Measurements from ENCODE around the gene FBLN1. TPM values are rescaled to one million over a fixed set of nuclear protein-coding genes. Genes with fewer than 3 reads are reported as not detected.

FBLN1 gene
- total RNA-seq, 1 experiment from 2014 or later: 183 TPM

DNA sequence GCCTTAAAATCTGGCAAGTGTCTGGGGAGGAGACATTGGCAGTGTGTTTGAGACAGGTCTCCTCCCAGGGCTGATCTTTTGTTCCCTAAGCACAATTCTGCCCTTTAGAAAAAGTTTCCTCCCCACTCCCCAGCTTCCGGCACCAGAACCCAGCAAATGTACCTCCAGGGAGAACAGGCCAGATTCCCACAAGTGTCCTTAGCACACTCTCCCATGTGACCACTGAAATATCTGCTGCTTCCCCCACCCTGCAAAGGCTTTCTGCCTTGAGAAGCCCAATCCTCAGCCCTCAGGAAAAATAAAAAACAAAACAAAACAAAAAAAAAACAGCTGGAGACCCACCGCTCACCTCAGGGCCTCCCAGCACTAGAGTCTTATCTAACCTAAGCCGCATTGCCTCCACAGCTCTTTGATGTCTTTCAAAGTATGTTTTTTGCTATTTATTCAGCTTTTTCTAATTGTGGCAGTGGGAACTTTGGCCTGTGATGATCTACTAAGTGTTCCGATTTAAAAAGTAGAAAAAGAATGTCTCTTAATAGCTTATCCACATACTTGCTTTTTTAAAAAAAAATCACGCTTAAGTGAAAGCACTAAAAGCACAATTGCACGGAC lies 29.0 kb upstream of the FBLN1 start (continued):
- no peak for TF ChIP-seq ZNF416 (CRISPR knock-in tag; IDR thresholded peaks at IDR 0.05)

DNA sequence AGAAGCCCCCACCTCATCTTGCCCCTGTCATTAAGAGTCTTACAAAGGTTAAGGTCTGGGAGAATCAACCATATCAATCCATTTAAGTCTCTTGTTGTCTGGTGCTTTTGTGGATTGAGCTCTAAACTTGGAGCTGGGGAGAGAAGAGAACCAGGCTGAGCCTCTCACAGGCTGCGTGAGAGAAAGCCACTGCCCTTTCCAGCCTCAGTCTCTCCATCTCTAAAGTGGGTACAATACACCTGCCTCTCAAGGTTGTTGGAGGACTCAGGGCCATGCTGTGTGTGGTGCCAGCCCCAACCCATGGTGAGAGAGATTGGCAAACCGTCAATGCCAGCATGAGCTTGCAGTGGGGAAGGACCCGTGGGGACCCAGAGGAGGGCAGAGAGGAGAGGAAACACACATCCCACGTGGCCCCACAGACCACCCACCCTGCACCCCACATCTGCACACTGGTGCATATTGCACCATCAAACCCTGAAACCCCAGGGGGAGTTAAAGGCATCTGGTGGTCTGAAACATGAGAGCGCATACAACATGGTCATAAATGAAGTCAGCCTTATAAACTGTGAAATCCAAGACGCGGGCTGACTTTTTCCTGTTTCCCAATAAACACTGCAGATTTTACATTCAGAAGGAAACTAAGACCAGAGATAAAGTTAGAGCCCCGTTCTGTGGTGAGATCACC lies 27.5 kb upstream of the FBLN1 start:
- Mint-ChIP-seq H3K27me3 (ENCODE audit: low read depth) (no peaks in the 10 kb centered on the region; the same call in 1 of the 2 replicates), H3K27ac (no peak overlapping the region), H3K36me3 (0 out of 2 replicates have a peak, but pooled peaks cover 2% of the 10 kb centered on the region), H3K4me3 (no peak overlapping the region), H3K9me3 (peaks cover under 1% of the 10 kb centered on the region; the same call in 1 of the 2 replicates), H3K4me1 (peaks cover 19% of the 10 kb centered on the region)
- POLR2A ChIA-PET: no interaction called here
- ATAC-seq: no peak
- no peak for DNase-seq (ENCODE audit: low spot score)
- no peak for TF ChIP-seq GTF2I (CRISPR knock-in tag; conservative IDR thresholded peaks at IDR 0.05)
- TF ChIP-seq RELA (CRISPR knock-in tag; IDR thresholded peaks at IDR 0.05; ENCODE audit: borderline replicate concordance): no peak
- TF ChIP-seq ZNF121 (CRISPR knock-in tag; IDR thresholded peaks at IDR 0.05): no peak
- no peak for TF ChIP-seq EMX1 (CRISPR knock-in tag; IDR thresholded peaks at IDR 0.05)
- CTCF ChIA-PET: interaction anchor here (0.7 to 2.2 kb wide), 2 partner anchors 13 to 38 kb away, joined by 3 to 12 read pairs; no protein-coding TSS in a partner anchor

DNA sequence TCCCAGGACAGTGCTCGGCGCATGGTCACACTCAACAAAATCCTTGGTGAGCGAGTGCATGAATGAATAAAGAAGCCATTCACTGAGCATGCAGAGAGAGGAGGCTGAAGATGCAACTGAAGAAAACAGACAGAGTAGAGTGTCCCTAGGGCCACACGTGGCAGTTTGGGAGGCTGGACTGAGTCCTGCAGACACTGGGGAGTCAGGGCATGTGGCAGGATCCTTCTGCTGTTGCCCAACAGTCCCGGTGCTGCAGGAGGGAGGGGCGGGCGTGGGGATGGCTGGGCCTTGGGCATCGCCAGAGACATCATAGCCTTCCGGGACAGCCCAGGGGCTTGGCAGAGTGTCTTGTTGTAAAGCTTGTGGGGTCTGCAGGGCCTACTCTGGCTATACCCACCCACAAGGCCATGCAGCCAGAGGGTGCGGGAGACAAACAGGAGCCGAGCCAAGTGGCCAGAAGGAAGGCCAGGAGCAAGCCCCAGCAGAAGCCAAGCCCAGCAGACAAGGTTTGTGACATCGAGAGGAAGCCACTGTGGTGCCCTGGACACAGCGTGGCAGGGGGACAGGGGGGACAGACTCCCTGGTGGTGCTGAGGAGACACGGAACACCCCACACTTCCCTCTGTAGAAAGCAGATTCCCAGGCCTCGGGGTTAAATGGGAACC lies 26.7 kb upstream of the FBLN1 start:
- Mint-ChIP-seq H3K4me1 (peaks cover 14% of the 10 kb centered on the region), H3K36me3 (0 out of 2 replicates have a peak, but pooled peaks cover 2% of the 10 kb centered on the region), H3K4me3 (no peak overlapping the region), H3K27ac (no peak overlapping the region), H3K9me3 (peaks cover 8% of the 10 kb centered on the region), H3K27me3 (ENCODE audit: low read depth) (no peaks in the 10 kb centered on the region; the same call in 1 of the 2 replicates)
- no peak for TF ChIP-seq PRRX2 (CRISPR knock-in tag; IDR thresholded peaks at IDR 0.05)
- ChIA-PET CTCF (interaction anchor here (1.2 kb wide), 1 partner anchor 13 kb away, joined by 4 read pairs; no protein-coding TSS in a partner anchor), POLR2A (no interaction called here)
- no peak for DNase-seq (ENCODE audit: low spot score)
- no peak for ATAC-seq

DNA sequence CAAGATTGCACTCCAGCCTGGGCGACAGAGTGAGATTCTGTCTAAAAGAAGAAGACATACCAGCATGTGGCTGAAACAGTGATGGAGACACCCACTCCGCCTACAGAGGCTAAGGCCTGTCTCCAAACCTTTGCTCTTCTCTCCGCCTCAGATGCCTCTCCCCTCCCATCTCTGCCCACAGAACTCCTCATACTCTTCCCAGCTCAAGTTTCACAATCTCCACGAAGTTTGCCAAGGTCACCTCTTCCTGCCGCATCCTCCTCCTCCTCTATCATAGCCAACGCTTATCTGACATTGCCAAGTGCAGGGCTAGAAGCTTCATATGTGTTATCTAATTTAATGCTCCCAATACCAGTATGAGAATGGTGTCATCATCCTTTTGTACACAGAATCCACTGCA lies 25.9 kb upstream of the FBLN1 start:
- ATAC-seq (no peak), DNase-seq (ENCODE audit: low spot score) (no peak)
- H3K27me3 Mint-ChIP-seq (ENCODE audit: low read depth): no peaks in the 10 kb centered on the region; the same call in 1 of the 2 replicates
- CTCF ChIA-PET: interaction anchor here (1.2 kb wide), 1 partner anchor 14 kb away, joined by 4 read pairs; no protein-coding TSS in a partner anchor
- 0 out of 2 replicates have a peak, but pooled peaks cover 10% of the 10 kb centered on the region for H3K4me1 Mint-ChIP-seq
- no peak overlapping the region for H3K4me3 Mint-ChIP-seq
- 0 out of 2 replicates have a peak, but pooled peaks cover 2% of the 10 kb centered on the region for H3K36me3 Mint-ChIP-seq
- TF ChIP-seq PRDM15 (CRISPR knock-in tag; IDR thresholded peaks at IDR 0.05) (no peak), CBFB (CRISPR knock-in tag; IDR thresholded peaks at IDR 0.05; ENCODE audit: low read depth) (no peak), USF2 (CRISPR knock-in tag; IDR thresholded peaks at IDR 0.05) (no peak), MYBL2 (CRISPR knock-in tag; IDR thresholded peaks at IDR 0.05) (no peak), FOXJ3 (CRISPR knock-in tag; IDR thresholded peaks at IDR 0.05; ENCODE audit: borderline replicate concordance) (no peak), TEAD1 (CRISPR knock-in tag; IDR thresholded peaks at IDR 0.05) (no peak), FOXK1 (CRISPR knock-in tag; IDR thresholded peaks at IDR 0.05) (no peak), CREB1 (CRISPR knock-in tag; IDR thresholded peaks at IDR 0.05) (no peak), SOX15 (CRISPR knock-in tag; IDR thresholded peaks at IDR 0.05) (no peak), ERG (CRISPR knock-in tag; IDR thresholded peaks at IDR 0.05) (no peak)
- TF ChIP-seq, protein P1, sequence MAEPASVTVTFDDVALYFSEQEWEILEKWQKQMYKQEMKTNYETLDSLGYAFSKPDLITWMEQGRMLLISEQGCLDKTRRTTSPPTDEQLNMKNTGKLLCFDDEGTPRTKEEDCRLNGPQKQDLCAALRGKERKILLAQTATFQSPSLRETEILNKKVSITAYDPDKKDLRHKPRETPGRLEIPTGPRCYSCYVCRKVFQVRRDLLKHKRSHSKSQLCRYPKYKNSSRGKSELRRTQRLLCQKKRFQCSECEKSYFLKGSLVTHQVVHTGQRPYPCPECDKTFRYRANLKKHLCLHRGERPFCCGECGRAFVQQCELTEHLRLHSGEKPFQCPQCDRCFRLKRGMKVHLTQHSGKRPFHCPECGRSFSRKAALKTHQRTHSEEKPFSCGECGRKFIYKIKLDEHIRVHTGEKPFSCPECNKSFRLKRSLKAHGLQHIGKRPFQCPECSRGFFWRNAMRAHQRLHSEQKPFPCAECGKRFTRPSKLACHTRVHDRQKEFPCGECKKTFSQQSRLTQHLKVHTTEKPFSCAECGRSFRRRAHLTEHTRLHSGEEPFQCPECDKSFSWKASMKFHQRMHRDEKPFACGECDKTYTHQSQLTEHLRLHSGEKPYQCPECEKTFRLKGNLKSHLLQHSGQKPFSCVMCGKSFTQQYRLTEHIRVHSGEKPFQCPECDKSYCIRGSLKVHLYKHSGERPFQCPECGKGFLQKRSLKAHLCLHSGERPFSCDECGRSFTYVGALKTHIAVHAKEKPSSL (CRISPR knock-in tag; conservative IDR thresholded peaks at IDR 0.05): no peak
- POLR2A ChIA-PET: no interaction called here
- H3K9me3 Mint-ChIP-seq: peaks cover 9% of the 10 kb centered on the region
- H3K27ac Mint-ChIP-seq: no peak overlapping the region
